Breast epithelium (tissue), 3 donors: ENCODE measurements around the gene CNTNAP5.

ENCODE experiments used
- POLR2A ChIP-seq: fragments of 450-650 bp; IDR thresholded peaks from one replicate; pipeline ENCODE4 v1.6.1; 2016; ENCODE audit warnings: antibody characterized with exemption, mild to moderate bottlenecking, moderate library complexity
- TF ChIP-seq, protein P1 (sequence below), 3 donors: fragments of 450-650 bp; IDR thresholded peaks; one replicate each; pipeline ENCODE4 v1.5.1; 2016 to 2017; ENCODE audit warnings: antibody characterized with exemption in 3 of 3, mild to moderate bottlenecking in 3 of 3, moderate library complexity in 3 of 3

- TF ChIP-seq, protein P1, sequence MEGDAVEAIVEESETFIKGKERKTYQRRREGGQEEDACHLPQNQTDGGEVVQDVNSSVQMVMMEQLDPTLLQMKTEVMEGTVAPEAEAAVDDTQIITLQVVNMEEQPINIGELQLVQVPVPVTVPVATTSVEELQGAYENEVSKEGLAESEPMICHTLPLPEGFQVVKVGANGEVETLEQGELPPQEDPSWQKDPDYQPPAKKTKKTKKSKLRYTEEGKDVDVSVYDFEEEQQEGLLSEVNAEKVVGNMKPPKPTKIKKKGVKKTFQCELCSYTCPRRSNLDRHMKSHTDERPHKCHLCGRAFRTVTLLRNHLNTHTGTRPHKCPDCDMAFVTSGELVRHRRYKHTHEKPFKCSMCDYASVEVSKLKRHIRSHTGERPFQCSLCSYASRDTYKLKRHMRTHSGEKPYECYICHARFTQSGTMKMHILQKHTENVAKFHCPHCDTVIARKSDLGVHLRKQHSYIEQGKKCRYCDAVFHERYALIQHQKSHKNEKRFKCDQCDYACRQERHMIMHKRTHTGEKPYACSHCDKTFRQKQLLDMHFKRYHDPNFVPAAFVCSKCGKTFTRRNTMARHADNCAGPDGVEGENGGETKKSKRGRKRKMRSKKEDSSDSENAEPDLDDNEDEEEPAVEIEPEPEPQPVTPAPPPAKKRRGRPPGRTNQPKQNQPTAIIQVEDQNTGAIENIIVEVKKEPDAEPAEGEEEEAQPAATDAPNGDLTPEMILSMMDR (IDR thresholded peaks at IDR 0.05), result no peak
- no peak for TF ChIP-seq POLR2A
These were observed 638.0 kb downstream of the CNTNAP5 start for GRCh38 chr2:124662946-124663644.
